Heart right ventricle (tissue), 16 donors: ENCODE data around the gene ZNF414. TPM values are rescaled to one million over a fixed set of nuclear protein-coding genes. Genes with fewer than 3 reads are reported as not detected.

ENCODE experiments used
- ATAC-seq, 8 donors: fragments of 200-7000 bp; cut with Tn5 transposase; one replicate each; pipeline ENCODE4 v1.9.1; 2020; ENCODE audit warnings: mild to moderate bottlenecking in 8 of 8, moderate library complexity in 8 of 8, moderate number of reproducible peaks in 1 of 8
- DNase-seq, 2 donors: peaks; one replicate each; pipeline ENCODE4 v3.0.0-alpha.2; 2020
- H3K27ac ChIP-seq, 10 donors: fragments of 200-600 bp; sonication (generic) in 2 of 10; one replicate each; pipeline versions ENCODE4 v1.5.0 to v1.8.0; 2020 to 2022; ENCODE audit warnings: mild to moderate bottlenecking in 3 of 10
- H3K27me3 ChIP-seq, 7 donors: fragments of 200-600 bp; one replicate each; pipeline ENCODE4 v1.8.0; 2021 to 2022; ENCODE audit warnings: mild to moderate bottlenecking in 2 of 7
- H3K36me3 ChIP-seq, 9 donors: fragments of 200-600 bp; sonication (generic) in 1 of 9; one replicate each; pipeline versions ENCODE4 v1.5.0 to v1.8.0; 2020 to 2022; ENCODE audit warnings: mild to moderate bottlenecking in 2 of 9
- H3K4me1 ChIP-seq, 9 donors: fragments of 200-600 bp; sonication (generic) in 1 of 9; one replicate each; pipeline versions ENCODE4 v1.5.0 to v1.8.0; 2020 to 2022; ENCODE audit warnings: mild to moderate bottlenecking in 4 of 9
- H3K4me3 ChIP-seq, 10 donors: fragments of 200-600 bp; sonication (generic) in 2 of 10; one replicate each; pipeline versions ENCODE4 v1.5.0 to v1.8.0; 2020 to 2022; ENCODE audit warnings: mild to moderate bottlenecking in 7 of 10, moderate library complexity in 2 of 10
- H3K9me3 ChIP-seq, 11 donors: fragments of 200-600 bp in 10 of 11; sonication (generic) in 2 of 11; one replicate each; pipeline versions ENCODE4 v1.5.0 to v1.8.0; 2013 to 2022; ENCODE audit warnings: mild to moderate bottlenecking in 2 of 11, control low read depth in 1 of 11, moderate library complexity in 1 of 11
- CTCF ChIP-seq, 9 donors: fragments of 200-600 bp; sonication (generic) in 2 of 9; IDR thresholded peaks; one replicate each; pipeline versions ENCODE4 v1.5.0 to v1.8.0; 2021 to 2022; ENCODE audit warnings: antibody characterized with exemption in 9 of 9, mild to moderate bottlenecking in 5 of 9, moderate library complexity in 1 of 9
- WGBS, 2 donors: extraction: QIAGEN DNeasy Blood & Tissue Kit; methylation state at CpG; one replicate each; pipeline ENCODE4 v1.1.7; 2013; ENCODE audit warnings: inconsistent platforms in 1 of 2; 5-methylcytosine and 5-hydroxymethylcytosine counted together
- intact Hi-C, 10 donors: fragments of 100-400 bp; cut with DNase I; formaldehyde crosslinking; loops; one replicate each; pipeline versions ENCODE4 v1.11.1 to v1.14.2; 2022
- polyA plus RNA-seq, 2 donors: library from polyadenylated mRNA; stranded (reverse); fragments of 200-250 nt; gene quantifications; one replicate each; pipeline ENCODE4 v1.2.3, GENCODE V29; 2013
- total RNA-seq, 10 donors: library from RNA; stranded (reverse); fragmentation: NEBNext Ultra II Directional in 3 of 10; extraction: Animal tissue kit (Norgen Biotek cat#: 25700) in 3 of 10; gene quantifications; one replicate each; pipeline versions ENCODE4 v1.2.1 to v1.2.4, GENCODE V29; 2021 to 2023
- donor health status: Arrhythmogenic right ventricular cardiomyopathy.
- donor health status: ischemic (EF 13 %, LVEDD 7.1; RV severe dilation, severe dysfunction).
- donor health status: healthy with polysubstance abuse.
- donor health status: DM: no; HTN: yes; CAD: no.
- donor health status: DM: no; HTN: no; CAD: no.
- donor health status: ischemic (EF 25% LVEDD 6.9; RV normal size, moderate dysfunction).
- donor health status: ischemic (EF 25% LVEDD 5.7; RV mildly dilated, moderate dysfunction).
- donor health status: healthy.
- donor health status: DM: yes; HTN: yes; CAD: no.
- donor health status: Ischemic cardiomyopathy.
- donor health status: ischemic (EF 35%, LVEDD 5.7; RV mildly dilated, moderate dysfunction).
- donor health status: nonischemic (EF 11% LVEDD 7.7; RV severe dilation, severe dysfunction).
- donor health status: DM: yes; HTN: yes; CAD: no.
- donor health status: PGD.
- donor health status: ischemic (EF 29% LVEDD 5.4; RV normal size, mild dysfunction).
- donor health status: nonischemic (EF 23%, LVEDD 6.1; RV moderate dilation, normal function).

ZNF414 gene
- total and polyA plus RNA-seq, 12 donors = 11.7 to 34.3 (median 17.7) TPM

- no peak overlapping the region for H3K27ac ChIP-seq
- intact Hi-C loops = no loop called here
- H3K9me3 ChIP-seq = no peaks in the 10 kb centered on the region
- 90 to 96% methylated on average over 2 of the region's 2 CpGs for WGBS, 2 donors
- no peak for ATAC-seq
- no peak for TF ChIP-seq CTCF (IDR thresholded peaks at IDR 0.05)
- no peaks in the 10 kb centered on the region for H3K27me3 ChIP-seq
- peaks cover 0 to 94% (median 0%) of the 10 kb centered on the region in 9 donors for H3K36me3 ChIP-seq
- H3K4me3 ChIP-seq = no peak overlapping the region
- DNase-seq = no peak
- peaks cover 0 to 4% (median 0%) of the 10 kb centered on the region in 9 donors for H3K4me1 ChIP-seq
Observed at GRCh38 chr19:8532225-8532624, 18.3 kb upstream of the ZNF414 start.

- no peak for TF ChIP-seq CTCF (IDR thresholded peaks at IDR 0.05)
- peaks cover 0 to 12% (median 4%) of the 10 kb centered on the region in 9 donors for H3K4me1 ChIP-seq
- H3K27me3 ChIP-seq = no peaks in the 10 kb centered on the region
- no peak for ATAC-seq
- H3K36me3 ChIP-seq = peaks cover 0 to 96% (median 0%) of the 10 kb centered on the region in 9 donors
- H3K9me3 ChIP-seq = no peaks in the 10 kb centered on the region
- intact Hi-C loops = no loop called here
- H3K27ac ChIP-seq = no peak overlapping the region
- DNase-seq = no peak
- H3K4me3 ChIP-seq = no peak overlapping the region
- 80 to 89% methylated on average over 7 of the region's 7 CpGs for WGBS, 2 donors
Observed at GRCh38 chr19:8531470-8531869, 17.5 kb upstream of the ZNF414 start.

- Histone ChIP-seq H3K4me1 (peaks cover 0 to 13% (median 6%) of the 10 kb centered on the region in 9 donors), H3K4me3 (no peak overlapping the region), H3K36me3 (peaks cover 0 to 96% (median 0%) of the 10 kb centered on the region in 9 donors), H3K9me3 (no peaks in the 10 kb centered on the region), H3K27me3 (no peaks in the 10 kb centered on the region), H3K27ac (no peak overlapping the region)
- no peak for TF ChIP-seq CTCF (IDR thresholded peaks at IDR 0.05)
- DNase-seq = no peak
- WGBS, 2 donors = 94 to 97% methylated on average over 35 of the region's 35 CpGs
- intact Hi-C loops = no loop called here
- ATAC-seq = no peak
Observed at GRCh38 chr19:8530061-8530679, 16.2 kb upstream of the ZNF414 start.

- DNase-seq (no peak), ATAC-seq (no peak)
- peaks cover 0 to 96% (median 0%) of the 10 kb centered on the region in 9 donors for H3K36me3 ChIP-seq
- no peaks in the 10 kb centered on the region for H3K9me3 ChIP-seq
- H3K27ac ChIP-seq = no peak overlapping the region
- WGBS, 2 donors = 90 to 96% methylated on average over 4 of the region's 4 CpGs
- peaks cover 0 to 18% (median 6%) of the 10 kb centered on the region in 9 donors for H3K4me1 ChIP-seq
- no peak for TF ChIP-seq CTCF (IDR thresholded peaks at IDR 0.05)
- no peak overlapping the region for H3K4me3 ChIP-seq
- intact Hi-C loops = loop anchor here in 2 of 10 donors (5.0 to 10.0 kb wide), 3 partner anchors 45 to 305 kb away; partner anchors contain the start of genes MYO1F (in 2 of the 2), MBD3L1 (in 1 of the 2) and ZNF558 (in 1 of the 2)
- no peaks in the 10 kb centered on the region for H3K27me3 ChIP-seq
Observed at GRCh38 chr19:8529369-8530006, 15.5 kb upstream of the ZNF414 start.
